K562 (cell line): ENCODE measurements around the gene GOLGA8G. TPM values are rescaled to one million over a fixed set of nuclear protein-coding genes. Genes with fewer than 3 reads are reported as not detected.

Experiments
- microRNA-seq: library from miRNA; unstranded; fragments of <30 nt; microRNA quantifications from one replicate; pipeline ENCODE4, GENCODE V29; 2018; ENCODE audit warnings: borderline microRNAs expressed
- polyA plus RNA-seq, 8 experiments: library from polyadenylated mRNA; depleted of rRNA in 4 of 8; stranded (reverse) in 5 of 8; unstranded in 3 of 8; fragments of >200 nt; fragmentation: Nextera tagmentation in 2 of 8; fragmentation: Illumina TruSeq in 1 of 8; extraction: Ambion mirVana in 2 of 8; extraction: Trizol in 1 of 8; gene quantifications; 2 replicates each; pipeline versions ENCODE4 v1.2.1 to v1.2.3, GENCODE V29; 2011 to 2014; ENCODE audit warnings: inconsistent platforms in 1 of 8, missing spikeins in 1 of 8
- small RNA-seq: library from RNA; depleted of rRNA; stranded (forward); fragments of <200 nt; gene quantifications from one replicate; pipeline ENCODE3, GENCODE V24; 2014
- total RNA-seq, 7 experiments: library from RNA; depleted of rRNA in 6 of 7; stranded (reverse); fragments of >200 nt in 6 of 7; fragmentation: Illumina TruSeq in 2 of 7; extraction: Trizol in 2 of 7; gene quantifications; 2 replicates each; pipeline versions ENCODE4 v1.2.1 to v1.2.3, GENCODE V29; 2011 to 2021; ENCODE audit warnings: low replicate concordance in 1 of 7

Gene GOLGA8G
- total and polyA plus RNA-seq, 9 of the 15 experiments (the other 6 are each of a cell fraction or from before 2014, with no cell fraction given): 0.03 to 0.07 (median 0.03) TPM; not detected in 6

Small RNA genes within 50 kb of the gene (microRNA-seq; reads per million reads assigned to microRNA genes)
- not detected for gene MIR4509-3

Small RNA genes within 50 kb of the gene (small RNA-seq; reads per million reads assigned to genes)
- gene AC138749.2 (not detected), gene AC138749.4 (not detected), gene AC138749.5 (not detected), gene MIR4509-3 (not detected), gene RF00017 (not detected)

Other genes starting within 250 kb of the GOLGA8G start
- 41.0 and 54.1 TPM in 2 replicates for gene HERC2, start 210.8 kb downstream of the GOLGA8G start, total RNA-seq (2014; rRNA removed)
- 48.0 and 52.5 TPM in 2 replicates for gene HERC2, start 210.8 kb downstream of the GOLGA8G start, total RNA-seq (2014; rRNA removed; fragmentation: Illumina TruSeq; extraction: Trizol)
- gene HERC2, start 210.8 kb downstream of the GOLGA8G start, total RNA-seq (2015; rRNA removed; fragmentation: Illumina TruSeq; extraction: Trizol): 37.5 and 42.6 TPM in 2 replicates
- 66.2 and 76.9 TPM in 2 replicates for gene HERC2, start 210.8 kb downstream of the GOLGA8G start, total RNA-seq (2021)
- gene HERC2, start 210.8 kb downstream of the GOLGA8G start, polyA plus RNA-seq (2011; rRNA removed): 30.5 and 33.0 TPM in 2 replicates
- gene HERC2, start 210.8 kb downstream of the GOLGA8G start, polyA plus RNA-seq (2014; fragmentation: Illumina TruSeq; extraction: Trizol): 60.7 and 84.0 TPM in 2 replicates
- 10 to 100 TPM; 10.6 to 12.4 TPM for gene HERC2, start 210.8 kb downstream of the GOLGA8G start, polyA plus RNA-seq (2014; fragmentation: Nextera tagmentation; extraction: Ambion mirVana)
- 51.0 and 54.2 TPM in 2 replicates for gene HERC2, start 210.8 kb downstream of the GOLGA8G start, polyA plus RNA-seq (2014; rRNA removed)
- gene GOLGA6L24, start 174.9 kb downstream of the GOLGA8G start, total RNA-seq (2014; rRNA removed): not detected in 2 replicates
- not detected in 2 replicates for gene GOLGA6L24, start 174.9 kb downstream of the GOLGA8G start, total RNA-seq (2014; rRNA removed; fragmentation: Illumina TruSeq; extraction: Trizol)
- gene GOLGA6L24, start 174.9 kb downstream of the GOLGA8G start, total RNA-seq (2015; rRNA removed; fragmentation: Illumina TruSeq; extraction: Trizol): not detected in 2 replicates
- not detected in 2 replicates for gene GOLGA6L24, start 174.9 kb downstream of the GOLGA8G start, total RNA-seq (2021)
- gene GOLGA6L24, start 174.9 kb downstream of the GOLGA8G start, polyA plus RNA-seq (2011; rRNA removed): not detected in 2 replicates
- gene GOLGA6L24, start 174.9 kb downstream of the GOLGA8G start, polyA plus RNA-seq (2014; fragmentation: Illumina TruSeq; extraction: Trizol): 0.06 TPM in 1 of 2 replicates, not detected in the other
- not detected for gene GOLGA6L24, start 174.9 kb downstream of the GOLGA8G start, polyA plus RNA-seq (2014; fragmentation: Nextera tagmentation; extraction: Ambion mirVana)
- not detected in 2 replicates for gene GOLGA6L24, start 174.9 kb downstream of the GOLGA8G start, polyA plus RNA-seq (2014; rRNA removed)
- not detected in 2 replicates for gene GOLGA8F, start 154.3 kb downstream of the GOLGA8G start, total RNA-seq (2014; rRNA removed)
- gene GOLGA8F, start 154.3 kb downstream of the GOLGA8G start, total RNA-seq (2014; rRNA removed; fragmentation: Illumina TruSeq; extraction: Trizol): 0.04 TPM in 1 of 2 replicates, not detected in the other
- gene GOLGA8F, start 154.3 kb downstream of the GOLGA8G start, total RNA-seq (2015; rRNA removed; fragmentation: Illumina TruSeq; extraction: Trizol): not detected in 2 replicates
- not detected in 2 replicates for gene GOLGA8F, start 154.3 kb downstream of the GOLGA8G start, total RNA-seq (2021)
- gene GOLGA8F, start 154.3 kb downstream of the GOLGA8G start, polyA plus RNA-seq (2011; rRNA removed): 0.06 TPM in 1 of 2 replicates, not detected in the other
- not detected in 2 replicates for gene GOLGA8F, start 154.3 kb downstream of the GOLGA8G start, polyA plus RNA-seq (2014; fragmentation: Illumina TruSeq; extraction: Trizol)
- gene GOLGA8F, start 154.3 kb downstream of the GOLGA8G start, polyA plus RNA-seq (2014; fragmentation: Nextera tagmentation; extraction: Ambion mirVana): not detected
- gene GOLGA8F, start 154.3 kb downstream of the GOLGA8G start, polyA plus RNA-seq (2014; rRNA removed): 0.04 TPM in 1 of 2 replicates, not detected in the other
- gene GOLGA6L25, start 20.6 kb upstream of the GOLGA8G start, total RNA-seq (2014; rRNA removed): not detected in 2 replicates
- not detected in 2 replicates for gene GOLGA6L25, start 20.6 kb upstream of the GOLGA8G start, total RNA-seq (2014; rRNA removed; fragmentation: Illumina TruSeq; extraction: Trizol)
- not detected in 2 replicates for gene GOLGA6L25, start 20.6 kb upstream of the GOLGA8G start, total RNA-seq (2015; rRNA removed; fragmentation: Illumina TruSeq; extraction: Trizol)
- gene GOLGA6L25, start 20.6 kb upstream of the GOLGA8G start, total RNA-seq (2021): not detected in 2 replicates
- gene GOLGA6L25, start 20.6 kb upstream of the GOLGA8G start, polyA plus RNA-seq (2011; rRNA removed): not detected in 2 replicates
- gene GOLGA6L25, start 20.6 kb upstream of the GOLGA8G start, polyA plus RNA-seq (2014; fragmentation: Illumina TruSeq; extraction: Trizol): not detected in 2 replicates
- gene GOLGA6L25, start 20.6 kb upstream of the GOLGA8G start, polyA plus RNA-seq (2014; fragmentation: Nextera tagmentation; extraction: Ambion mirVana): not detected
- gene GOLGA6L25, start 20.6 kb upstream of the GOLGA8G start, polyA plus RNA-seq (2014; rRNA removed): not detected in 2 replicates
- not detected in 2 replicates for gene GOLGA8M, start 179.4 kb upstream of the GOLGA8G start, total RNA-seq (2014; rRNA removed)
- not detected in 2 replicates for gene GOLGA8M, start 179.4 kb upstream of the GOLGA8G start, total RNA-seq (2014; rRNA removed; fragmentation: Illumina TruSeq; extraction: Trizol)
- gene GOLGA8M, start 179.4 kb upstream of the GOLGA8G start, total RNA-seq (2015; rRNA removed; fragmentation: Illumina TruSeq; extraction: Trizol): 0.11 TPM in 1 of 2 replicates, not detected in the other
- not detected in 2 replicates for gene GOLGA8M, start 179.4 kb upstream of the GOLGA8G start, total RNA-seq (2021)
- gene GOLGA8M, start 179.4 kb upstream of the GOLGA8G start, polyA plus RNA-seq (2011; rRNA removed): 0.12 TPM in 1 of 2 replicates, not detected in the other
- gene GOLGA8M, start 179.4 kb upstream of the GOLGA8G start, polyA plus RNA-seq (2014; fragmentation: Illumina TruSeq; extraction: Trizol): not detected in 2 replicates
- gene GOLGA8M, start 179.4 kb upstream of the GOLGA8G start, polyA plus RNA-seq (2014; fragmentation: Nextera tagmentation; extraction: Ambion mirVana): not detected
- not detected in 2 replicates for gene GOLGA8M, start 179.4 kb upstream of the GOLGA8G start, polyA plus RNA-seq (2014; rRNA removed)